ENCODE measurements around the gene INVS.
"Not testable (repeated sequence)": the region's sequence is repeated elsewhere in the genome, so short reads cannot be mapped to it uniquely, and the experiment has no call there.

INVS gene

GRCh38 chr9:100072805-100073204, 26.2 kb upstream of the INVS start:
- peaks cover 2% of the 10 kb centered on the region for H3K4me1 ChIP-seq
- H3K27me3 ChIP-seq (ENCODE audit: control insufficient read depth, insufficient read depth, low read length): no peaks in the 10 kb centered on the region
- H2AFZ ChIP-seq: no peak overlapping the region
- H3K4me2 ChIP-seq (ENCODE audit: low read length): no peak overlapping the region
- H3K9me3 ChIP-seq (ENCODE audit: control insufficient read depth, low read length): no peaks in the 10 kb centered on the region
- no peak overlapping the region for H3K27ac ChIP-seq
- TF ChIP-seq CTCF (IDR thresholded peaks at IDR 0.05): no peak
- H3K4me3 ChIP-seq (ENCODE audit: low read depth, low read length): no peak overlapping the region
- H3K79me2 ChIP-seq: peaks cover 26% of the 10 kb centered on the region
- H3K9ac ChIP-seq: no peak overlapping the region
- no peaks in the 10 kb centered on the region for H3K36me3 ChIP-seq (ENCODE audit: control insufficient read depth, insufficient read depth, low read length)

- Histone ChIP-seq H3K9me3 (ENCODE audit: control insufficient read depth, low read length) (no peaks in the 10 kb centered on the region), H2AFZ (no peak overlapping the region), H3K27ac (no peak overlapping the region), H3K36me3 (ENCODE audit: control insufficient read depth, insufficient read depth, low read length) (no peaks in the 10 kb centered on the region), H3K4me1 (peaks cover 2% of the 10 kb centered on the region), H3K4me3 (ENCODE audit: low read depth, low read length) (no peak overlapping the region), H3K79me2 (peaks cover 28% of the 10 kb centered on the region), H3K27me3 (ENCODE audit: control insufficient read depth, insufficient read depth, low read length) (no peaks in the 10 kb centered on the region), H3K4me2 (ENCODE audit: low read length) (no peak overlapping the region), H3K9ac (no peak overlapping the region)
- no peak for TF ChIP-seq CTCF (IDR thresholded peaks at IDR 0.05)
Measured at GRCh38 chr9:100074093-100074492, 24.9 kb upstream of the INVS start.

- H3K4me2 ChIP-seq (ENCODE audit: low read length): no peak overlapping the region
- no peaks in the 10 kb centered on the region for H3K27me3 ChIP-seq (ENCODE audit: control insufficient read depth, insufficient read depth, low read length)
- TF ChIP-seq CTCF (IDR thresholded peaks at IDR 0.05): no peak
- H3K4me1 ChIP-seq: peaks cover 2% of the 10 kb centered on the region
- no peak overlapping the region for H3K27ac ChIP-seq
- H3K9me3 ChIP-seq (ENCODE audit: control insufficient read depth, low read length): no peaks in the 10 kb centered on the region
- H3K79me2 ChIP-seq: peaks cover 28% of the 10 kb centered on the region
- H3K4me3 ChIP-seq (ENCODE audit: low read depth, low read length): no peak overlapping the region
- no peak overlapping the region for H2AFZ ChIP-seq
- H3K36me3 ChIP-seq (ENCODE audit: control insufficient read depth, insufficient read depth, low read length): no peaks in the 10 kb centered on the region
- no peak overlapping the region for H3K9ac ChIP-seq
Measured at GRCh38 chr9:100074989-100075388, 24.1 kb upstream of the INVS start.

- H3K9ac ChIP-seq; H3K4me2 ChIP-seq (ENCODE audit: low read length); H3K36me3 ChIP-seq (ENCODE audit: control insufficient read depth, insufficient read depth, low read length); H3K4me3 ChIP-seq (ENCODE audit: low read depth, low read length); H3K9me3 ChIP-seq (ENCODE audit: control insufficient read depth, low read length); H3K4me1 ChIP-seq; H3K27ac ChIP-seq; H3K27me3 ChIP-seq (ENCODE audit: control insufficient read depth, insufficient read depth, low read length); H2AFZ ChIP-seq: not testable (repeated sequence)
- peaks cover 28% of the 10 kb centered on the region for H3K79me2 ChIP-seq
Measured at GRCh38 chr9:100076256-100076655, 22.8 kb upstream of the INVS start.

GRCh38 chr9:100082782-100083181, 16.3 kb upstream of the INVS start:
- Histone ChIP-seq H3K4me2 (ENCODE audit: low read length) (no peak overlapping the region), H3K9ac (no peak overlapping the region), H3K27me3 (ENCODE audit: control insufficient read depth, insufficient read depth, low read length) (no peaks in the 10 kb centered on the region), H3K9me3 (ENCODE audit: control insufficient read depth, low read length) (no peaks in the 10 kb centered on the region), H3K79me2 (peaks cover 5% of the 10 kb centered on the region), H3K27ac (no peak overlapping the region), H3K4me3 (ENCODE audit: low read depth, low read length) (no peak overlapping the region), H3K36me3 (ENCODE audit: control insufficient read depth, insufficient read depth, low read length) (no peaks in the 10 kb centered on the region), H2AFZ (no peak overlapping the region), H3K4me1 (peaks cover 4% of the 10 kb centered on the region)
- no peak for TF ChIP-seq CTCF (IDR thresholded peaks at IDR 0.05)

All from parathyroid adenoma (tissue), 2 donors.